SIG-M5 (cell line): ENCODE measurements around the gene RET.
"Not testable (repeated sequence)": the region's sequence is repeated elsewhere in the genome, so short reads cannot be mapped to it uniquely, and the experiment has no call there.

Source experiments
- DNase-seq: peaks from one replicate; lab custom pipeline; 2025; lab: John Stamatoyannopoulos, UW

RET gene

DNA sequence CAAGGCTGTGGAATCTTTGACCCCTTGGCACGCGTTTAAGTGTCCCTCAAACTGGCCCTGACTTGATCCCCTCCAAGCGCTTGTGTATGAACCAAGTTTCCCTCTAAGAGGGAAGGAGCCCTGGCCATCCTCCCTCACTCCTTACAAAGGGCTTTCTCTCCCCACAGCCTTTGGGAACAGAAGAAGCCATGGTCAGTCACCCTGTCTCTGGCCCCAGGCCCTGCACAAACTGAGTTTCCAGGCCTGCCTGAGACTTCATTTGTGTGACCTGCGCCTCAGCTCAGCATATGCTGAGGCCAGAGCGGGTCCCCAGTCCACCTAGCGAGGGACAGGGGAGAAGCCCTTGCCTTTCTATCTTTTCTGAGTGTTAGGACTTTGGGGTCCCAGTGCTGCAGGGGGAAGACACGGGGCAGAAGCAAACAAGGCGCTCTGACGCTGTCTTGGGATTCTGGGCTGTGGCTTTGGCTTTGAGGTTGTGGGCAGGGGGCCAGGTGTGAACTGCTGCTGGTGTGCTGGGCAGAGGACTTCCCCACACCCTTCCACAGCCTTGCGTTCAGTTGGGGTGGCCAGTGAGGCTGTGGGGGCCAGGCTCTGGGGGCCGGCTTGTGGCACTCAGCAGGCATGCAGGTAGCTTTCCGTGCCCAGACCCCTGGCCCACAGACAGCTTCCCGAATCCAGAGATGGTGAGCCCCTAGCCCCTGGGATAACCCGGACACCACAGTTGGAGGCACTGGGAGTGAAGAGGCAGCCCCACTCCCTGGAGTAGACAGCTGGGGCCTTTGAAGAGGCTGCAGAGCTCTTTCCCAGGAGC is 1.5 kb downstream of the RET start:
- DNase-seq: no peak

DNA sequence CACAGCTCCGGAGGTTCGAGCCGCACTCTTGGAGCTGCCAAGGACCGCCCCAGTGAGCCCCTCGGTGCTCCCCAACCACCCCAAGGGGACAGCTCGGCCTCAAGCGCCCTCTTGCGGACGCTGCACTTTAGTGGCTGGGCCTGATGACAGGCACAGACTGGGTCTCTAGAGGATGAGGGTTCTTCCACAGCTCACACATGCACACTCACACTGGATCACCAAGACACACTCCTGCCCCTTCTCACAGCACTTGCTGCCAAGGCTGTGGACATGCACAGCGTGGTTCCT is 2.1 kb downstream of the RET start:
- DNase-seq: no peak

DNA sequence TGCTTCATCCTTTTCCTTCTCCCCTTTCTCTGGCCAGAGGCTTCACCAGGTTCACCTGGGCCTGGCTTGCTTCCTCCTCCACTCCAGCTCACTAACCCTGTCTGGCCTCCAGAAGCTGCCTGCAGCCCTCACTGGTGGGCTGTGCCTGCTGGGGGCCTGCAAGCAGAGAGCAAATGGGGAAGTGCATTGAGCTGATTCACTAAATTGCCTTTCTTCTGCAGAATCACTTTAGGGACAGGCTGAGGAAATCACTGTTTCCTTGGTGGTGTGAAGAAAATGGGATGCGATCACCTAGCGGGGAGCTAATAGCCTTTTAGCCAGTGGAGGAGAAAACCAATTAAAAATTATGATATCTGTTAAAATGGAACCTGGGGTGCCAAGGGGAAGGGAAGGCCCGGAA is 3.0 kb downstream of the RET start:
- no peak for DNase-seq

DNA sequence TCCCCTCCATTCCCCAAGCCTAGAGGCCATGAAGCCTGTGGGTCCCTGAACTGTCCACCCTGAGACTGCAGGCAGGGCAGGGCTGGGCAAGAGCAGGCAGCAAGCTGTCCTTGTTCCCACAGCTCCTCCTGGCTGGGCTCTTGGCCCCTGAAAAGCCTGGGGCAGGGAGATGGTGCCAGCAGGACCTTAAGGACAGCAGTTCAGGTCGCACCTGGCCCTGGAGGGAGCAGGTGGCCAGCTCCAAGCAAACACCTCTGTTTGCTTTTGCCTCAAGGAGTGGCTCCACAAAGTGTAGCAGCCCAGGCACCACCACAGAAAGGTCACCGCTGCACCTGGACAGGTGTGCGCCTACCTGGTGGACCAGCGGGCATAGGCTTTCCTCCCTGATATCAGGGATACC is 5.2 kb downstream of the RET start:
- DNase-seq: no peak

DNA sequence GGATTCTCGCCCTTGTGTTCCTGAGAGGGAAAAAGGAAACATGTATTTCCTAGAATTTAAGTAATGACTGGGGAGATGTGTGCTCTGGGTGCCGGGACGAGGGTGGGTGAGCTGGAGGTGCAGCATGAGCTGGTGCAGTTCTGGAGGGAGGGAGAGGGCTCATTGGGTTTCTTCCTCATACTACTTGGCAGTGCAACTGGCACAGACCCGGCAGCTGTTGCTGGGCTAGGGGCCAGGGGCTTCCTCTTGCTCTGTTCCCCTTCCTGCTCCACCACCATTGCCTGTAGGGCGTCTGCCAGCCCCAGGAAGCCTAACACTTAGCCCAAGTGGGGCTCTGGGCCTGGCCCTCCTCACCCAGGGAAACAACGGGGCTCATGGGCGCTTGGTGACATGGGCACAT is 5.9 kb downstream of the RET start:
- no peak for DNase-seq

DNA sequence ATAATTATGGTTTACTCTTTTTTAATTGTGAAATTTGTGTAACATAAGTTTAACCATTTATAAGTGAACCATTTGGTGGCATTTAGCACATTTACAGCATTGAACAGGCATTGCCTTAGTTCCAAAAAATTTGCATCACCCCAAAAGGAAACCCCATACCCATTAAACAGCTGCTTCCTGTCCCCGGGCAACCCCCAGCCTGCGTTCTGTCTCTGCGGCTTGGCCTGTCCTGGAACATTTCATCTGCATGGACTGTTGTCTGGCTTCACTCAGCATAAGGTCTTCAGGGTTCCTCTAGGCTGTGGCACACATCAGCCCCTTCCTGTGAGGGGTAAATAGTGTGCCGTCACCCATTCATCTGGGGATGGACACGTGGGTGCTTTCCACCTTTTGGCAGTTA is 6.9 kb downstream of the RET start:
- DNase-seq: no peak

DNA sequence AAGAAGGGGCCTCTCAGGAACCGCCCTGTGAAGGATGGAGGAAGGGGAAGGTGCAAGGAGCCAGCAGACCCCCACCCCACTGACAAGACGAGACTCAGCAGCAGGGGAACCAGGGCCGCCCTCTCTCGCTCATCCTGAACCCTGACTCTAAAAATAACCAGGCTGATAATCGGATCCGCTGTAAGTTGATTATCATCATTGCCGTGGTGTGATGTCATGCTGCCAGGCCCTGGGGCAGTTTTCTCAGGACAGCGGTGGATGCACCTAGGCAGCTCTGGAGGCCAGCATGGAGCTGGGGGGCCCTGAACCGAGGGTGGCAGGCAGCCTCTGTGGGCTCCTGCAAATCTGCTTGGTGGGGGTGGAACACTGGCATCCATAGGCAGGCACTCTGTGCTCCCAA is 7.9 kb downstream of the RET start:
- DNase-seq: no peak

DNA sequence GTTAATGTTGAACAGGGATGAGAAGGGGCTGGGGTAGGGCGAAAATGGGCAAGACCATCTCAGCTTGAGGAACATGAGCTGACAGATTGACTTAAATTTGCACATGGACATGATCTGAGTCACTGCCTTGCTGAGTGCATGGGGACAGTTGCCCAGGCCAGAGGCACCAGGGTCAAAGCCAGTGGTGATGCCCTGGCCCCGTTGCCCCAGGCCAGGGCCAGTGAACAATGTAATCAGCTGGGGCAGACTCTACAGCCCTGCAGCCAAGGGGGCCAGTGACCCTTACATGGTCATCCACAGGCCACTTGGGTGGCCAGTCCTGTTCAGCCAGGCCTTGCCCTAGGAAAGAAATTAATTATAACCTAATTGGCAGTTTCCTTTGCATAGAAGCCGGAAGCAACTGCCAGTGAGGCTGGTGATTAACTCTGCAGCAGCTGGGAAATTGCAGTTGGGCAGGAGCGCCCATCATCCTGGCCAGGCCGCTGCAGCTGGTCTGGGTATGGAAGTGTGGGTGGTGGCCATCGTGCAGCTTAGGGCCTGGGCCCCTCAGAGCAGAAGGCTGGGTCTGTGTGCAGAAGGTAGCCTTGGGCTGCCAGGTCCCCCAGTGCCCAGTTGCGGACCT is 9.6 kb downstream of the RET start:
- DNase-seq: no peak

DNA sequence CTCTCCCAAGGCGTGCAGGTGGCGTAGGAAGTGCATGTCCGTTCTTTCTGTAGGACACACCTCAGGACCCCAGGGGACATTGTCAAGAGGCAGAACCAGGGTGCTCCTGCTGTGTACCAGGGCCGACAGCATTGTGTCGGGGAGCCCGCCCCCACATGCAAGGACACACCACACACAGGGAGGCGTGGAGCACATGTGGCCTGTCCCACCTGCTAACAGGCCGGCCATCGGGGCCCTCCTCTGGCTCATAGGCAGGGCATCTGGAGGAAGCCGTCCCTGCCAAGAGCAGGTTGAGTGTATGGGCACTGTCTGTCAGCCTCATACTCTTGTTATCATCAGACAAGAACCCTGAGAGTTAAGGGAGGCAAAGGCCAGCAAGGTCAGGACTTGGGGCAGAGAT is 12.7 kb downstream of the RET start:
- no peak for DNase-seq

DNA sequence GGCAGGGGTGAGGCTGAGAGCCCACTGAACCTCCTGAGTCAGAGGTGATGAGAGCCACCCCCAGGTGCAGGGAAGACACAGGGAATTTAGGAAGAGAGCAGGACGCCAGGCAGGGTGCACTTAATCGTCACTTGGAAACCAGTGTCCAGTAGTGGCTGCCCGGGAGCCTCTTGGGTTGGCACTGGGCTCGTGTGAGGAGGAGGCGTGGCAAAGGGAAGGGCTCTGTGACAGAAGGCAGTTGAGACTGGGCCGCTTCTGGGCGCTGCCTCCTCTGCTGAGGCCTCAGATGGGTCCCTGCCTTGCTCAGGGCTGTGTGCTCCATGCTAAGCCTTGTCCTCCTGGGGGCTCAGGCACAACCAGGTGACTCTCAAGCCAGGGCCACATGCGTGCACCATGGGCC is 13.3 kb downstream of the RET start:
- no peak for DNase-seq

DNA sequence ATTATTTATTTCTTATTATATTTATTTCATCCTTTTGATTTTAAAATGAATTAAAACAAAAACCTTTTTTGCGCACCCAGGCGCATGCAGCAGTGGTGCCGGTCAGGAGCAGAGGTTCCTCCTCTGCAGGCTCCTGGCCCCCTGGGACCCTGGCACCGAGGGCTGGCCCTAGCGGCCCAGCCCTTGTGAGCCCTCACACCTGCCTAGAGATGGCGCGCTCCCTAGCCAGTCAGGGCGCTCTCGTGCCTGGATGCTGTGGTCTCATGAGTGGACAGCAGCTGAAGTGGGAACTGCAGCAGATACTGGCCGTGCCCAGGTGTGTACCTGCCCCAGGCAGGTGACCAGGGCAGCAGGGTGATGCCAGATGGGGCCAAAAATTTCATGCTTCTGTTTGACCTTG is 13.8 kb downstream of the RET start:
- no peak for DNase-seq

DNA sequence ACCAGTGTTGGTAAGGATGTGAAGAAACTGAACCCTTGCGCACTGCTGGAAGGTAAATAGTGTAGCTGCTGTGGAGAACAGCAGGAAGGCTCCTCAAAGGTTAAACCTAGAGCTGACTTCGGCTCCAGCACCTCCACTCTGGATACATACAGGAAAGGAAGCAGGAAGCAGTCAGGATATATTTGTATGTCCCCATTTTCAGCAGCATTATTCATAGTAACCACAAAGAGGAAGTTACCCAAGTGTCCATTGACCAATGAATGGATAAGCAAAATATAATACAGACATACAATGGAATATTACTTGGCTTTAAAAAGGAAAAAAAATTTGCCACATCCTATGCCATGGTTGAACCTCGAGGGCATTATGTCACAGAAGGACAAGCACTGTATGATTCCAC is 15.0 kb downstream of the RET start:
- DNase-seq: peak; percentile 8

DNA sequence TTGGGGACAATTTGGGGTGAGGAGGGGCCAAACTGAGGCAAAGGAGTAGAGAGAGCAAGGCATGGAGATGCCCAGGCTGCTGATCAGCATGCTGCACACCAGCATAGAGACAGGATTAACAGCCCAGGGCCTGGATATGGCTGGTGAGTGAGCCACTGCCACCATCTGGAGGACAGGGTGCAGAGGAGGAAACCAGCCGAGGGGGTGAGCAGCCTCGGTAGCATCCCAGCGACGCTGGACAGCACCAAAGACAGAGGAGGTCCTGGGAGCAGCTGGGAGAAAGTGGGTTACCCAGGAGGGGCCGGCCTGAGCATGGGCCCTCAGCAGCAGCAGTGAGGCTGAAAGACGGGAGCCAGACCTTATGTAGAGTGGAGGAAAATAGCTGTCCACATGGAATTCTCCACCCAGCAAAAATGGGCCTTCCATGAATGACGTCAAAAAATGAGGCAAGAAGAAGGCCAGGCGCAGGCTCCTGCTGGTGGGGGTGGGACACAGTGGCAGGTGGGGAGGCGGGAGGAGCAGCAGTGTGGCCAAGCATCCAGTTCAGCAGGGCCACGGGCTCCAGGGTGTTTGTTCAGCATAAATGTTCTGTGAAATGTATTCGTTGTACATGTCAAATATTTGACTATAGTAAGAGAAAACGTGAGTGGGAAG is 16.7 kb downstream of the RET start:
- no peak for DNase-seq

DNA sequence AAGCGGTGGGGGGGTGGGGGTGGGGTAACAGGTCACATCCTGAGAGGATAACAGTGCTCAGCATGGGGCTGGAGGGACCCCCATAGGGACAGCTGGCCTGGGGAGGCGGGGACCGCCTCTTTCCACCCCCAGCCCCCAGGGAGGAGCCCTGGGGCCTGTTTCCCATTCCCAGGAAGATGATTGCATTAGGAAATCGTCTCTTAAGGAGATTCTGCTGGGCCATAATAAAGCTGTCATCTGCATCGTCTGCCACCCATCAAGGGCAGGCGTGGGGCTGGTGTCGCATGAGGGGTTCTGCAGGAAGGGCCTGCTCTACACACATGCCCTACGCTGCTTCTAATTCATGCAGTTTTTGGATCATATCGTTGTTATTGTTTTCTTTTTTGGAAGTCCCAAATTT is 17.2 kb downstream of the RET start:
- no peak for DNase-seq

DNA sequence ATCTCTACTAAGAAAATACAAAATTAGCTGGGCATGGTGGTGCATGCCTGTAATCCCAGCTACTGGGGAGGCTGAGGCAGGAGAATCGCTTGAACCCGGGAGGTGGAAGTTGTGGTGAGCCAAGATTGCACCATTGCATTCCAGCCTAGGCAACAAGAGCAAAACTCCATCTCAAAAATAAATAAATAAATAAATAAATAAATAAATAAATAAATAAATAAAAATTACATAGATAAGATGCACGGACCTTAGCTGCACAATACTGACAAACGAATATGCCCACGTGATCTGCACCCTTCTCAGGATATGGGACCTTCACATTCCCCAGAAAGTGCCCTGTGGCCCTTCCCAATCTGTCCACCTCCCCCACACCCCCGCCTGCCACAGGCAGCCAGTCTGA is 22.5 kb downstream of the RET start:
- not testable (repeated sequence) for DNase-seq

DNA sequence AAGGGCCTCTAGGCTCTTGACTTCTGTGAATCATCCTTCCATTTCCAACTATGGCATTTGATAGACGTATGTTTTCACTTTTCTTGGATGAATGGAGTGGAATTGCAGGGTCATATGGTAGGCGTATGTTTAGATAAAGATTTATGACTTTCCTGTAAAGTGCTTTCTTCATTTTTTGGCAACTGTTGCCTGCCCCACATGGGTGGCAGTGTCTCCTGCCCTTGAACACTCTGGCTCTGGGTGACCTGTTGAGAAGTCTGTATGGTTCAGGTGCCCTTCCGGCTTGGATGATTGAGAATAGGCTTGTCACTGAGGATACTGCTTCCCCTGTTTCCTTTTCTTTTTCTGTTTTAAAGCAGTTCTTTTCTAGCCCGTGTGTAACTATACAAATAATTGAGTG is 23.1 kb downstream of the RET start:
- DNase-seq: no peak

DNA sequence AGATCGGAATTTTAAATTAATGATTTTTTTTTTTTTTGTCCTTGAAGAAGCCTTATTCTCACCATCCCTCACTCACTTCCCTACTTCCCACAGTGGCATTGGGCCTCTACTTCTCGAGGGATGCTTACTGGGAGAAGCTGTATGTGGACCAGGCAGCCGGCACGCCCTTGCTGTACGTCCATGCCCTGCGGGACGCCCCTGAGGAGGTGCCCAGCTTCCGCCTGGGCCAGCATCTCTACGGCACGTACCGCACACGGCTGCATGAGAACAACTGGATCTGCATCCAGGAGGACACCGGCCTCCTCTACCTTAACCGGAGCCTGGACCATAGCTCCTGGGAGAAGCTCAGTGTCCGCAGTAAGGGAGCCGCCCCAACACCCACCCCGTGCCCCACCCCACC is 23.5 kb downstream of the RET start:
- DNase-seq: no peak

DNA sequence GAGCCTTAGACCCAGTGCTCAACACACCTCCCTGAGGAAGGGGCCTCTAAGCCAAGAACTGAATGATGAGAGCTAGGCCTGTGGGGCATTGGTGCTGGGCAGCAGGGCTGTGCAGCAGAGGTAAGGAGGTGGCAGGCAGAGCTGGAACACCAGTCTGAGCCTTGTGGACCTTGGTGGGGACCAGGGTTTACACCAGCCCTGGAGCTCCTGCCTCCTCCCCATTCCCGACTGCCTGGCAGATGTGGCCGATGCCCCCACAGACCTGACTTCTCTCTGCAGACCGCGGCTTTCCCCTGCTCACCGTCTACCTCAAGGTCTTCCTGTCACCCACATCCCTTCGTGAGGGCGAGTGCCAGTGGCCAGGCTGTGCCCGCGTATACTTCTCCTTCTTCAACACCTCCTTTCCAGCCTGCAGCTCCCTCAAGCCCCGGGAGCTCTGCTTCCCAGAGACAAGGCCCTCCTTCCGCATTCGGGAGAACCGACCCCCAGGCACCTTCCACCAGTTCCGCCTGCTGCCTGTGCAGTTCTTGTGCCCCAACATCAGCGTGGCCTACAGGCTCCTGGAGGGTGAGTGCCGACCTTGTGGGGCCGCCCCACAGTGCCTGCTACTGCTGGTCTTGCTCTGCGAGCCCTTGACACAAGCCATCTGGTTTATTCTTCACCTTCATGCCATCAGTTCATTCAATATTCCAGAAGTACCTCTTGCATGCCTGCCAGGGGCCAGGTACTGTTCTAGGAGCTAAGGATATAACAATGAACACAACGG is 25.4 kb downstream of the RET start:
- no peak for DNase-seq

DNA sequence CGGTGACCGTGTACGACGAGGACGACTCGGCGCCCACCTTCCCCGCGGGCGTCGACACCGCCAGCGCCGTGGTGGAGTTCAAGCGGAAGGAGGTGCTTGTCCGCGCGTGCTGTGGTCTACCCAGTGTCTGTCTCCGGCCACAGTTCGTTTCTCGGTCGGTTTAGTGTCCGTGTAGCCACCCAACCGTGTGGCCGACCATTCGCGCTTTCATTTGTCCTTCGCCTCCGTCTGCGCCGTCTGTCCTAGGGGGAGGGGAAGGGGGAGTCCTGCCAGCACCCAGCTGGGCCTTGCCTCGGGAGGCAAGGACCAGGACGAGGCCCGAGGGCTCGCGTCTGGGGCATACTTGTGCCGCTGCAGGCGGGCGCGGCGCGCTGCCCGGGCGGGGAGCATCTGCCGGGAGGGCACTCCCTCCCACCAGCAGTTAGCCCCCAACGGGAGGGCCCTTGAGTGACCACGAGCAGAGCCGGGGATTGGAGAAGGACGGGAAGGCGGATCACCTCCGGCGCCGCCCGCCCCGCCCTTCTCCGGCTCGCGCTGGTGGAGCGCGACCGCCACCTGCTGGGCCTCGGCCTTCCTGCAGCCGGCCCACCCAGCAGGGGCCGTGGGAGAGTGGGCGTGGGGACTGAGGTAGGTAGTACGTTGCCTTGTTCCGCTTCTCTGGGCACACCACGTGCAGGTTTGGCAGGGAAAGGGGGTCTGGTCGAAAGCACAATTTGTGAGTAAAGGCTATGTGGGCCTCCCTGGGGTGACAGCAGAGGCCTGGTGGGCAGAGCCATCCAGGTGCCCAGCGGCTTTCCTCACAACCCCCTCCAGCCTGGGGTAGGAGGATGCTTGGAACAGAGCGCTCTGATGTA is 28.5 kb downstream of the RET start:
- DNase-seq: no peak

DNA sequence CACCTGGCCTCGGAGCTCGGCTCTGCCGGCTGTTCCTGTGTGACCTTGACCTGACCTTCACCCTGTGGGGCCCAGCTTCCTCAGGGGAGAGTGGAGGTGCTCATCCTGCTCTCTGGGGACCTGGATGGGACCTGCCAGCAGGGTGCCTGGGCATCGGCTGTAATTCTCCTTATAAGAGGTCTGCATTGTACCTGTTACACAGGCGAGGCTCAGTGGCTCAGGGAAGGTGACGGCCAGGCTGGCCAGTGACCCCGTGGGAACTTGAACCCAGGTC is 29.0 kb downstream of the RET start:
- no peak for DNase-seq

DNA sequence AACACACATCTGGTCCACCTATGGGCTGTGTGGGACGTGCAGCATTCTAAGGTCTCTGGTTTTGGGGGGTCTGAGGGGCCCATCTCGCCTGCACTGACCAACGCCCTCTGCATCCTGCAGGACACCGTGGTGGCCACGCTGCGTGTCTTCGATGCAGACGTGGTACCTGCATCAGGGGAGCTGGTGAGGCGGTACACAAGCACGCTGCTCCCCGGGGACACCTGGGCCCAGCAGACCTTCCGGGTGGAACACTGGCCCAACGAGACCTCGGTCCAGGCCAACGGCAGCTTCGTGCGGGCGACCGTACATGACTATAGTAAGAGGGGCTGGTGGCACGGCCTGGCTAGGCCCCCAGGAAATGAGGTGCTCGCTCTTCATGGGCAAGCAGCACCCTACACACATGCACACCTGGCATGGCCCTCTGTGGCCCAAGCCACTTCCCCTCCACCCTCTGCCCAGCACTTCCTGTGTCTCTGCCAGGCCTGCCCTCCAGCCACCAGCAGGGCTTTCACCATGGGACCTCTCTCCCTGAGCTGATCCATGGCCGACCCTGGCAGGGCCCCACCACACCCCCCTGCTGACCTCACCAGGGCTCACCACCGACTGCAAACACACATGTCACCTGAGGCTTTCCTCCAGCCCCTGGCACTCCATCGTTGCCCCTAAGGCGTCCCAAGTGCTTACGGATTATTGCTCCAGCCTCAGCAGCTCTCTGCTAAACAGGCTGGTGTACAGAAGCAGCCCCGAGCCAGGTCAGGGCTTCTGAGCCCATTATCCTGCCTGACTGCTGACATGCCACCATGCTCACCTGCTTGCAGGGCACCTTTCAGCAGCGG is 29.6 kb downstream of the RET start:
- no peak for DNase-seq
